Caco-2 (cell line): ENCODE data around the gene F10. TPM values are rescaled to one million over a fixed set of nuclear protein-coding genes. Genes with fewer than 3 reads are reported as not detected.
"Not testable (repeated sequence)": the region's sequence is repeated elsewhere in the genome, so short reads cannot be mapped to it uniquely, and the experiment has no call there.

ENCODE experiments used
- BruUV-seq: library from RNA; stranded (reverse); fragments of 400-500 nt; replicated peaks from 2 replicates; lab custom pipeline; 2021; lab: Mats Ljungman, UMichigan
- CTCF ChIA-PET: fragments of 300-600 bp; sonication (Branson Sonifier 250); formaldehyde crosslinking; loops from one replicate; lab custom pipeline; 2022; ENCODE audit warnings: antibody characterized with exemption; lab: Charles Lee
- POLR2A ChIA-PET: fragments of 300-600 bp; sonication (Branson Sonifier 250); formaldehyde crosslinking; loops from one replicate; lab custom pipeline; 2022; ENCODE audit warnings: antibody characterized with exemption; lab: Charles Lee
- DNase-seq, 2 experiments: peaks; one replicate each; pipeline versions ENCODE4 v3.0.0 to v3.0.0-alpha.2; 2020 to 2022
- H3K27me3 ChIP-seq: replicated peaks from 2 replicates; pipeline ENCODE4 v1.6.0; 2011; ENCODE audit warnings: low read length; ENCODE audit not compliant: control insufficient read depth, insufficient read depth
- H3K36me3 ChIP-seq: 2 replicates; pipeline ENCODE4 v1.5.1; 2011; ENCODE audit warnings: low read length; ENCODE audit not compliant: control insufficient read depth, insufficient read depth
- H3K4me1 ChIP-seq: fragments of 250-450 bp; sonication (Bioruptor Pico); 2 replicates; pipeline ENCODE4 v1.5.1; 2020; ENCODE audit warnings: mild to moderate bottlenecking
- H3K4me3 ChIP-seq: 2 replicates; pipeline ENCODE4 v1.5.1; 2011; ENCODE audit warnings: low read depth, mild to moderate bottlenecking, control low read depth, low read length
- H3K9me3 ChIP-seq: fragments of 250-450 bp; sonication (Bioruptor Pico); 2 replicates; pipeline ENCODE4 v1.5.1; 2020; ENCODE audit warnings: mild to moderate bottlenecking, moderate library complexity
- H3K27ac Mint-ChIP-seq: one replicate; pipeline ENCODE4 v1.8.0; 2022; ENCODE audit warnings: mixed read lengths; ENCODE audit not compliant: unreplicated experiment
- H3K27me3 Mint-ChIP-seq: one replicate; pipeline ENCODE4 v1.8.0; 2022; ENCODE audit warnings: mixed read lengths; ENCODE audit not compliant: insufficient read depth, unreplicated experiment
- H3K36me3 Mint-ChIP-seq: one replicate; pipeline ENCODE4 v1.8.0; 2022; ENCODE audit warnings: mild to moderate bottlenecking, mixed read lengths; ENCODE audit not compliant: insufficient read depth, unreplicated experiment
- H3K4me1 Mint-ChIP-seq: one replicate; pipeline ENCODE4 v1.8.0; 2022; ENCODE audit warnings: low read depth, mixed read lengths; ENCODE audit not compliant: unreplicated experiment
- H3K4me3 Mint-ChIP-seq: one replicate; pipeline ENCODE4 v1.8.0; 2022; ENCODE audit warnings: mild to moderate bottlenecking, moderate library complexity, mixed read lengths; ENCODE audit not compliant: unreplicated experiment
- H3K9me3 Mint-ChIP-seq: one replicate; pipeline ENCODE4 v1.8.0; 2022; ENCODE audit warnings: mixed read lengths; ENCODE audit not compliant: unreplicated experiment
- intact Hi-C: fragments of 100-400 bp; cut with micrococcal nuclease; formaldehyde crosslinking; loops from one replicate; pipeline ENCODE4 v1.10.0; 2022; ENCODE audit not compliant: unreplicated experiment
- total RNA-seq: library from RNA; stranded (reverse); gene quantifications from 2 replicates; pipeline ENCODE4 v1.2.3, GENCODE V29; 2022
- TF ChIP-seq, protein P1 (sequence below), 2 experiments: fragments of 200-600 bp in 1 of 2; IDR thresholded peaks; 1 replicate in 1 of 2; 2 replicates in 1 of 2; pipeline versions ENCODE4 v1.5.1 to v1.8.0; 2011 to 2022; ENCODE audit warnings: antibody characterized with exemption in 1 of 2, control low read depth in 1 of 2, inconsistent platforms in 1 of 2, low read depth in 1 of 2, low read length in 1 of 2, mild to moderate bottlenecking in 1 of 2, moderate library complexity in 1 of 2; ENCODE audit not compliant: insufficient read depth in 1 of 2, severe bottlenecking in 1 of 2, unreplicated experiment in 1 of 2

F10 gene
- total RNA-seq, 1 experiment from 2014 or later, result 34.3 TPM

GRCh38 chr13:113160983-113161382, 38.4 kb downstream of the F10 start:
- intact Hi-C loops, result no loop called here
- H3K27me3 ChIP-seq, result no peaks in the 10 kb centered on the region
- H3K9me3 Mint-ChIP-seq, result peaks cover under 1% of the 10 kb centered on the region
- peaks cover 12% of the 10 kb centered on the region for H3K27me3 Mint-ChIP-seq
- peaks cover 6% of the 10 kb centered on the region for H3K36me3 Mint-ChIP-seq
- H3K9me3 ChIP-seq, result 0 out of 2 replicates have a peak, but pooled peaks cover 2% of the 10 kb centered on the region
- ChIA-PET CTCF (no interaction called here), POLR2A (no interaction called here)
- H3K4me1 ChIP-seq, result peaks cover 7% of the 10 kb centered on the region
- H3K4me3 ChIP-seq, result no peak overlapping the region
- H3K36me3 ChIP-seq, result no peaks in the 10 kb centered on the region
- peaks cover 13% of the 10 kb centered on the region for H3K4me1 Mint-ChIP-seq
- BruUV-seq, result no TSS peak
- H3K4me3 Mint-ChIP-seq, result no peak overlapping the region
- no peak overlapping the region for H3K27ac Mint-ChIP-seq
- no peak for DNase-seq
- TF ChIP-seq, protein P1, sequence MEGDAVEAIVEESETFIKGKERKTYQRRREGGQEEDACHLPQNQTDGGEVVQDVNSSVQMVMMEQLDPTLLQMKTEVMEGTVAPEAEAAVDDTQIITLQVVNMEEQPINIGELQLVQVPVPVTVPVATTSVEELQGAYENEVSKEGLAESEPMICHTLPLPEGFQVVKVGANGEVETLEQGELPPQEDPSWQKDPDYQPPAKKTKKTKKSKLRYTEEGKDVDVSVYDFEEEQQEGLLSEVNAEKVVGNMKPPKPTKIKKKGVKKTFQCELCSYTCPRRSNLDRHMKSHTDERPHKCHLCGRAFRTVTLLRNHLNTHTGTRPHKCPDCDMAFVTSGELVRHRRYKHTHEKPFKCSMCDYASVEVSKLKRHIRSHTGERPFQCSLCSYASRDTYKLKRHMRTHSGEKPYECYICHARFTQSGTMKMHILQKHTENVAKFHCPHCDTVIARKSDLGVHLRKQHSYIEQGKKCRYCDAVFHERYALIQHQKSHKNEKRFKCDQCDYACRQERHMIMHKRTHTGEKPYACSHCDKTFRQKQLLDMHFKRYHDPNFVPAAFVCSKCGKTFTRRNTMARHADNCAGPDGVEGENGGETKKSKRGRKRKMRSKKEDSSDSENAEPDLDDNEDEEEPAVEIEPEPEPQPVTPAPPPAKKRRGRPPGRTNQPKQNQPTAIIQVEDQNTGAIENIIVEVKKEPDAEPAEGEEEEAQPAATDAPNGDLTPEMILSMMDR (IDR thresholded peaks at IDR 0.05; ENCODE audit: insufficient read depth in 1 of 2, low read depth in 1 of 2, low read length in 1 of 2, severe bottlenecking in 1 of 2, unreplicated experiment in 1 of 2), result no peak

DNA sequence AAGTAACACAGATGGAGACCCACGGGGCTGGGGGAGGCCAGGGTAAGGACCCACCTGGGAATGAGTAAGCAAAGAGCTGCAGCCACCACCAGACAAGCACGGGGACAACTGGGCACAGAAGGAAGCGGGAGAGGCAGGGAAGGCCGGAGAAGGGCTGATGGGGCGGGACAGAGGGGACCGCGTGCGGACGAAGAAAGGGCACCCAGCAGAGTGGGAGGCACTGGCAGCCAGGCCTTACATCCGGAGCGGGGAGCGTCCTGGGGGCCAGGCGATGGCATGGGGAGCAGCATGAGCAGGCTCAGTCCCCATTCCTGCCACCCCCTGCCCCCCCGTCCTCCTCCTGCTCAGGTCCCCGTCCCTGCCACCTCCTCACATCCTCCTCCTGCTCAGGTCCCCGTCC, 38.8 kb downstream of the F10 start:
- Histone ChIP-seq H3K4me1 (peaks cover 7% of the 10 kb centered on the region), H3K27me3 (no peaks in the 10 kb centered on the region), H3K4me3 (no peak overlapping the region), H3K36me3 (no peaks in the 10 kb centered on the region), H3K9me3 (0 out of 2 replicates have a peak, but pooled peaks cover 1% of the 10 kb centered on the region)
- Mint-ChIP-seq H3K4me3 (no peak overlapping the region), H3K36me3 (peaks cover 6% of the 10 kb centered on the region), H3K27ac (no peak overlapping the region), H3K27me3 (peaks cover 12% of the 10 kb centered on the region), H3K9me3 (no peaks in the 10 kb centered on the region), H3K4me1 (peaks cover 13% of the 10 kb centered on the region)
- intact Hi-C loops, result no loop called here
- no peak for DNase-seq
- TF ChIP-seq, protein P1 (IDR thresholded peaks at IDR 0.05; ENCODE audit: insufficient read depth in 1 of 2, low read depth in 1 of 2, low read length in 1 of 2, severe bottlenecking in 1 of 2, unreplicated experiment in 1 of 2), result no peak
- CTCF ChIA-PET, result no interaction called here
- POLR2A ChIA-PET, result no interaction called here
- no TSS peak for BruUV-seq

GRCh38 chr13:113161975-113162374, 39.4 kb downstream of the F10 start:
- H3K27ac Mint-ChIP-seq, H3K36me3 Mint-ChIP-seq, CTCF ChIA-PET, H3K36me3 ChIP-seq, H3K27me3 ChIP-seq, H3K4me3 Mint-ChIP-seq, H3K9me3 Mint-ChIP-seq, H3K4me3 ChIP-seq, DNase-seq, intact Hi-C loops, H3K9me3 ChIP-seq, POLR2A ChIA-PET, H3K4me1 ChIP-seq, BruUV-seq: not testable (repeated sequence)
- H3K4me1 Mint-ChIP-seq, result peaks cover 13% of the 10 kb centered on the region
- peaks cover 12% of the 10 kb centered on the region for H3K27me3 Mint-ChIP-seq
